Ovary (tissue), 3 donors: ENCODE data around the gene DCT.

Experiments used
- CTCF ChIP-seq, 3 donors: fragments of 450-650 bp in 2 of 3; fragments of 200-600 bp in 1 of 3; IDR thresholded peaks; one replicate each; pipeline versions ENCODE4 v1.5.1 to v1.8.0; 2016 to 2022; ENCODE audit warnings: antibody characterized with exemption in 3 of 3, mild to moderate bottlenecking in 1 of 3
- POLR2A ChIP-seq: fragments of 450-650 bp; IDR thresholded peaks from one replicate; pipeline ENCODE4 v1.6.1; 2017; ENCODE audit warnings: antibody characterized with exemption, mild to moderate bottlenecking, moderate library complexity
- donor health status: DM: no; HTN: no; CAD: no.

- TF ChIP-seq CTCF (IDR thresholded peaks at IDR 0.05), result no peak
- TF ChIP-seq POLR2A, result no peak
Observed at GRCh38 chr13:94390881-94391280, 88.6 kb downstream of the DCT start.
